ENCODE measurements around the gene IL17RC. TPM values are rescaled to one million over a fixed set of nuclear protein-coding genes. Genes with fewer than 3 reads are reported as not detected.
A peak's percentile ranks its signal among the peaks of the same experiment; 100 is the strongest.

Gene IL17RC
- total RNA-seq, 1 donor from 2014 or later: 35.0 TPM

- Histone ChIP-seq H3K27ac (replicated peaks) (no peak overlapping the region), H3K27me3 (ENCODE audit: low read depth) (no peaks in the 10 kb centered on the region), H3K36me3 (peaks cover 34% of the 10 kb centered on the region), H3K4me3 (no peak overlapping the region), H3K9me3 (replicated peaks) (no peaks in the 10 kb centered on the region), H3K4me1 (peaks cover 40% of the 10 kb centered on the region)
- intact Hi-C loops (cut with micrococcal nuclease): no loop called here
- no peak for DNase-seq
- TF ChIP-seq CTCF (IDR thresholded peaks at IDR 0.05; ENCODE audit: borderline replicate concordance): no peak
Measured at GRCh38 chr3:9930804-9931418, 14.0 kb downstream of the IL17RC start.

GRCh38 chr3:9932535-9932842, 15.6 kb downstream of the IL17RC start:
- DNase-seq: no peak
- intact Hi-C loops (cut with micrococcal nuclease): no loop called here
- Histone ChIP-seq H3K27me3 (ENCODE audit: low read depth) (no peaks in the 10 kb centered on the region), H3K9me3 (replicated peaks) (no peaks in the 10 kb centered on the region), H3K4me1 (peaks cover 44% of the 10 kb centered on the region), H3K27ac (replicated peaks) (peak overlapping the region; percentile 97), H3K4me3 (peak overlapping the region; percentile 95), H3K36me3 (peaks cover 38% of the 10 kb centered on the region)
- TF ChIP-seq CTCF (IDR thresholded peaks at IDR 0.05; ENCODE audit: borderline replicate concordance): no peak

GRCh38 chr3:9932843-9933560, 16.1 kb downstream of the IL17RC start:
- peak overlapping the region; percentile 95 for H3K4me3 ChIP-seq
- peak; percentile 76 for TF ChIP-seq CTCF (IDR thresholded peaks at IDR 0.05; ENCODE audit: borderline replicate concordance)
- H3K36me3 ChIP-seq: peaks cover 43% of the 10 kb centered on the region
- peak; percentile 80 for DNase-seq
- intact Hi-C loops (cut with micrococcal nuclease): no loop called here
- H3K9me3 ChIP-seq (replicated peaks): no peaks in the 10 kb centered on the region
- H3K4me1 ChIP-seq: peaks cover 44% of the 10 kb centered on the region
- no peaks in the 10 kb centered on the region for H3K27me3 ChIP-seq (ENCODE audit: low read depth)
- peak overlapping the region; percentile 97 for H3K27ac ChIP-seq (replicated peaks)

- TF ChIP-seq CTCF (IDR thresholded peaks at IDR 0.05; ENCODE audit: borderline replicate concordance): no peak
Measured at GRCh38 chr3:9933561-9934234, 16.8 kb downstream of the IL17RC start, which contains the start of gene CRELD1. Gene CRELD1 (plus strand): TSS chr3:9933834. CDS start chr3:9934439, 605 bp downstream.

GRCh38 chr3:9934235-9934621, 17.3 kb downstream of the IL17RC start:
- peaks cover 37% of the 10 kb centered on the region for H3K36me3 ChIP-seq
- H3K4me1 ChIP-seq: peaks cover 44% of the 10 kb centered on the region
- intact Hi-C loops (cut with micrococcal nuclease): no loop called here

More at GRCh38 chr3:9933561-9934234, 16.8 kb downstream of the IL17RC start, which contains the start of gene CRELD1:
- Histone ChIP-seq H3K27me3 (ENCODE audit: low read depth) (no peaks in the 10 kb centered on the region), H3K9me3 (replicated peaks) (no peaks in the 10 kb centered on the region), H3K4me3 (peak within 1 kb of the TSS; percentile 95), H3K4me1 (peaks cover 44% of the 10 kb centered on the region), H3K36me3 (peaks cover 41% of the 10 kb centered on the region), H3K27ac (replicated peaks) (peak within 1 kb of the TSS; percentile 97)
- intact Hi-C loops (cut with micrococcal nuclease): no loop called here
- peak; percentile 96 for DNase-seq

More at GRCh38 chr3:9934235-9934621, 17.3 kb downstream of the IL17RC start:
- Histone ChIP-seq H3K27me3 (ENCODE audit: low read depth) (no peaks in the 10 kb centered on the region), H3K9me3 (replicated peaks) (no peaks in the 10 kb centered on the region), H3K4me3 (peak overlapping the region; percentile 95), H3K27ac (replicated peaks) (peak overlapping the region; percentile 97)
- TF ChIP-seq CTCF (IDR thresholded peaks at IDR 0.05; ENCODE audit: borderline replicate concordance): no peak
- peak; percentile 18 for DNase-seq
